Keratinocyte (primary cell): ENCODE data around the gene BAHD1. TPM values are rescaled to one million over a fixed set of nuclear protein-coding genes. Genes with fewer than 3 reads are reported as not detected.

Experiments
- DNase-seq: peaks from one replicate; pipeline ENCODE4 v3.0.0-alpha.2; 2011; ENCODE audit warnings: low read depth, missing footprints, low spot score
- FAIRE-seq: peaks from 2 replicates; lab custom pipeline; 2011; peaks lifted over from hg19 to GRCh38; lab: Jason Lieb, UNC
- H2AFZ ChIP-seq: 2 replicates; pipeline ENCODE4 v1.6.0; 2012; ENCODE audit warnings: low read length, control low read depth, inconsistent platforms; ENCODE audit not compliant: control insufficient read depth
- H3K27ac ChIP-seq: 2 replicates; pipeline ENCODE4 v1.5.1; 2011; ENCODE audit warnings: low read length; ENCODE audit not compliant: control insufficient read depth, insufficient read depth
- H3K27me3 ChIP-seq: 3 replicates; pipeline ENCODE4 v1.6.0; 2011; ENCODE audit warnings: low read length; ENCODE audit not compliant: control insufficient read depth, insufficient read depth; ENCODE audit errors: extremely low read depth
- H3K36me3 ChIP-seq, 2 experiments: 2 replicates in 1 of 2; 3 replicates in 1 of 2; pipeline ENCODE4 v1.5.1; 2011; ENCODE audit warnings: low read length in 2 of 2, mild to moderate bottlenecking in 1 of 2; ENCODE audit not compliant: control insufficient read depth in 2 of 2, insufficient read depth in 2 of 2; ENCODE audit errors: extremely low read depth in 1 of 2
- H3K4me1 ChIP-seq: 3 replicates; pipeline ENCODE4 v1.5.1; 2011; ENCODE audit warnings: low read length; ENCODE audit not compliant: control insufficient read depth, insufficient read depth; ENCODE audit errors: extremely low read depth
- H3K4me2 ChIP-seq: 3 replicates; pipeline ENCODE4 v1.6.0; 2011; ENCODE audit warnings: low read depth, low read length; ENCODE audit not compliant: control insufficient read depth, insufficient read depth; ENCODE audit errors: extremely low read depth
- H3K4me3 ChIP-seq, 3 experiments: fragments of 200-600 bp in 1 of 3; sonication (generic) in 1 of 3; 2 replicates in 2 of 3; 3 replicates in 1 of 3; pipeline ENCODE4 v1.5.1; 2011 to 2016; ENCODE audit warnings: low read length in 3 of 3, mild to moderate bottlenecking in 3 of 3, control low read depth in 2 of 3, inconsistent platforms in 1 of 3, low read depth in 1 of 3, mixed read lengths in 1 of 3, mixed run types in 1 of 3, moderate library complexity in 1 of 3; ENCODE audit not compliant: control insufficient read depth in 2 of 3, insufficient read depth in 2 of 3; ENCODE audit errors: extremely low read depth in 1 of 3
- H3K79me2 ChIP-seq: 2 replicates; pipeline ENCODE4 v1.6.0; 2012; ENCODE audit warnings: low read length; ENCODE audit not compliant: control insufficient read depth, insufficient read depth
- H3K9ac ChIP-seq: 3 replicates; pipeline ENCODE4 v1.6.0; 2011; ENCODE audit warnings: low read length; ENCODE audit not compliant: control insufficient read depth, insufficient read depth; ENCODE audit errors: extremely low read depth
- H3K9me1 ChIP-seq: 3 replicates; pipeline ENCODE4 v1.6.0; 2011; ENCODE audit warnings: low read length; ENCODE audit not compliant: control insufficient read depth, insufficient read depth; ENCODE audit errors: extremely low read depth
- H3K9me3 ChIP-seq: 2 replicates; pipeline ENCODE4 v1.5.1; 2012; ENCODE audit warnings: low read depth, low read length; ENCODE audit not compliant: control insufficient read depth
- H4K20me1 ChIP-seq: 3 replicates; pipeline ENCODE4 v1.6.0; 2011; ENCODE audit warnings: low read length; ENCODE audit not compliant: control insufficient read depth, insufficient read depth; ENCODE audit errors: extremely low read depth
- CTCF ChIP-seq, 3 experiments: IDR thresholded peaks in 1 of 3; conservative IDR thresholded peaks in 1 of 3; optimal IDR thresholded peaks in 1 of 3; 2 replicates in 2 of 3; 3 replicates in 1 of 3; pipeline versions ENCODE3 to v1.5.1; 2011; ENCODE audit warnings: low read length in 3 of 3, mild to moderate bottlenecking in 3 of 3, moderate library complexity in 2 of 3, control low read depth in 1 of 3, inconsistent platforms in 1 of 3; ENCODE audit not compliant: insufficient read depth in 2 of 3; ENCODE audit errors: extremely low read depth in 1 of 3
- EZH2 ChIP-seq: IDR thresholded peaks from one replicate; pipeline ENCODE4 v1.6.1; 2012; ENCODE audit warnings: inconsistent platforms, mild to moderate bottlenecking, low read length, moderate library complexity
- dilution Hi-C: fragments of 300-500 bp; cut with MboI; formaldehyde crosslinking; loops from one replicate; pipeline ENCODE4 v1.7.0; 2020; ENCODE audit warnings: low sequenced_read_pairs; ENCODE audit not compliant: extremely low pct_ligation_motif_present
- polyA plus RNA-seq, 5 experiments: library from polyadenylated mRNA; depleted of rRNA in 3 of 5; stranded (reverse) in 3 of 5; stranded (forward) in 1 of 5; unstranded in 1 of 5; fragments of >200 nt; gene quantifications; 1 replicate in 1 of 5; 2 replicates in 3 of 5; 3 replicates in 1 of 5; pipeline versions ENCODE4 v1.2.1 to v1.2.3, GENCODE V29; 2011 to 2012; ENCODE audit warnings: missing spikeins in 2 of 5, low read depth in 1 of 5, low replicate concordance in 1 of 5

The BAHD1 gene
- polyA plus RNA-seq, 1 donor (not counting 4 experiments of a cell fraction or from before 2014, with no cell fraction given), result 4.8 TPM

DNA sequence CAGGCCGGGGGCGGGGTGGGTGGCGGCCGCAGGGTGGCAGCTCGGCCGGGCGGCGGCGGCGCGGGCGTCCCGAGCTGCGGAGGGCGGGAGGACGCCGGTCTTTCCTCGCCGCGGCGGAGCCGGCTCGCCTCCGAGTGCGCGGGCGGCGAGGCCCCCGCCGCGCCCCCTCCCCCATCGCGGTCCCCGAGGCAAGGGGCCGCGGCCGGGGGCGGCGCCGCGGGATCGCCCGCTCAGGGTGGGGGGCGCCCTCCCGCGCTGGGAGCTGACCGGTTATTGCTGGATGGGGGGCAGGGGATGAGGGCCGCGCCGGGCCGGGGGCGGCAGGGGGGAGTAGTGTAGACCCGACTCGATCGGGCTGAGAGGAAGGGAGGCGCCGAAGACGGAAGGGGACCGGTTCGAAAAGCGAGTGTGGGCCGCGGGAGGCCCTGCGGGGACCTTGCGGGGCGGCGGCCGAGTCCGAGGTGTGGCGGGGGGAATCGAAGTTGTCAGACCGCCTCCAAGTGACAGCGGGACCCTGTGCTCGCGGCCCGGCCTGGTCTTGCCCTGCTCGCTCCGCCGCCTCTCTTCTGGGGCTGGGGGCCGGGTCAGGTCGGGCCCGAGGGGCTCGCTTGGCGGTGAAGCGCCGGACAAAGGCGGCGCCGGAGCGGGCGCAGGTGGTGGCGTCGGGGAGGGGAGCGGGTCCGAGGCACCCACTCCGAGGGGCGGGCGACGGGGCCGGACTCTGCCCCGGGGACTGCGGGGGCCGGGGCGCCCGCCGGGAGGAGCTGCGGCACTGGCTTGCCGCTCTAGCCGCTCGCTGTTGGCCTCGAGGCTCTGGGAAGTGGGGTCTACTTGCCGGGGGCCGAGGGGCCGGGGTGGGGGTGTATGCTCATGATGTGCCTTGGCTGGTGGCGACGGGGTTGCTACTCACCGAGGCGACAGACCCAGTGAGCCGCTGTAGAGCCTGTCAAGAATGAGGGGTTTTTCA, 1.1 kb downstream of the BAHD1 start:
- H3K27ac ChIP-seq, result no peak overlapping the region
- peak overlapping the region; percentile 61 for H3K9ac ChIP-seq
- DNase-seq (no peak), FAIRE-seq (no peak)
- TF ChIP-seq EZH2 (no peak), CTCF (optimal IDR thresholded peaks at IDR 0.05 in 1 of 3, IDR thresholded peaks at IDR 0.05 in 1 of 3, conservative IDR thresholded peaks at IDR 0.05 in 1 of 3; ENCODE audit: extremely low read depth in 1 of 3, insufficient read depth in 2 of 3, low read length in 3 of 3) (peak in 2 of 3 experiments; percentile 4 to 36)
- peaks cover 0 to 4% of the 10 kb centered on the region in 2 experiments for H3K36me3 ChIP-seq
- peaks cover 33% of the 10 kb centered on the region for H3K79me2 ChIP-seq
- dilution Hi-C loops, result no loop called here
- peaks cover 21% of the 10 kb centered on the region for H3K27me3 ChIP-seq
- H3K9me3 ChIP-seq, result no peaks in the 10 kb centered on the region
- H2AFZ ChIP-seq, result peak overlapping the region; percentile 22
- H3K4me1 ChIP-seq, result peaks cover 25% of the 10 kb centered on the region
- peaks cover 3% of the 10 kb centered on the region for H4K20me1 ChIP-seq
- no peaks in the 10 kb centered on the region for H3K9me1 ChIP-seq
- H3K4me2 ChIP-seq, result peak overlapping the region; percentile 66
- peak overlapping the region; percentile 59 to 75 (median 71) for H3K4me3 ChIP-seq

- Histone ChIP-seq H3K9me3 (no peaks in the 10 kb centered on the region), H3K9me1 (no peaks in the 10 kb centered on the region), H3K4me1 (peaks cover 19% of the 10 kb centered on the region), H4K20me1 (peaks cover 3% of the 10 kb centered on the region), H3K4me3 (no peak overlapping the region), H3K27me3 (peaks cover 7% of the 10 kb centered on the region), H2AFZ (no peak overlapping the region), H3K36me3 (peaks cover 0 to 4% of the 10 kb centered on the region in 2 experiments), H3K79me2 (peaks cover 35% of the 10 kb centered on the region), H3K27ac (no peak overlapping the region), H3K4me2 (no peak overlapping the region), H3K9ac (no peak overlapping the region)
- FAIRE-seq (peak; percentile 17), DNase-seq (no peak)
- dilution Hi-C loops, result no loop called here
- TF ChIP-seq EZH2 (no peak), CTCF (optimal IDR thresholded peaks at IDR 0.05 in 1 of 3, IDR thresholded peaks at IDR 0.05 in 1 of 3, conservative IDR thresholded peaks at IDR 0.05 in 1 of 3; ENCODE audit: extremely low read depth in 1 of 3, insufficient read depth in 2 of 3, low read length in 3 of 3) (no peak)
Measured at GRCh38 chr15:40443255-40443654, 2.5 kb downstream of the BAHD1 start.
